Right ventricle myocardium superior (tissue), 1 donor: ENCODE results near the gene RTP2. TPM values are rescaled to one million over a fixed set of nuclear protein-coding genes. Genes with fewer than 3 reads are reported as not detected.

Source experiments
- ATAC-seq: fragments of 200-7000 bp; cut with Tn5 transposase; one replicate; pipeline ENCODE4 v1.9.1; 2020; ENCODE audit warnings: mild to moderate bottlenecking; ENCODE audit not compliant: poor library complexity
- DNase-seq: peaks from one replicate; pipeline ENCODE4 v3.0.0-alpha.2; 2020
- intact Hi-C: fragments of 100-400 bp; cut with DNase I; formaldehyde crosslinking; loops from one replicate; pipeline ENCODE4 v1.11.2; 2022
- total RNA-seq: library from RNA; stranded (reverse); fragmentation: NEBNext Ultra II Directional; extraction: Animal tissue kit (Norgen Biotek cat#: 25700); gene quantifications from one replicate; pipeline ENCODE4 v1.2.1, GENCODE V29; 2021
- donor health status: DM: no; HTN: yes; CAD: no; lungs with severe emphysema.

Gene RTP2
- total RNA-seq, 1 donor from 2014 or later = not detected

GRCh38 chr3:187740421-187741399 is 38.4 kb upstream of the RTP2 start:
- intact Hi-C loops = loop anchor here (2.0 to 10.0 kb wide), 8 partner anchors 244 to 1407 kb away; no protein-coding TSS in a partner anchor
- DNase-seq (peak; percentile 82), ATAC-seq (peak; percentile 14)

GRCh38 chr3:187739561-187740332 is 37.4 kb upstream of the RTP2 start:
- DNase-seq (peak; percentile 88), ATAC-seq (peak; percentile 18)
- intact Hi-C loops = loop anchor here (2.0 to 10.0 kb wide), 8 partner anchors 245 to 1408 kb away; no protein-coding TSS in a partner anchor

GRCh38 chr3:187739094-187739560 is 36.8 kb upstream of the RTP2 start:
- intact Hi-C loops = no loop called here
- ATAC-seq (peak; percentile 5), DNase-seq (peak; percentile 66)

GRCh38 chr3:187738331-187739093 is 36.2 kb upstream of the RTP2 start:
- DNase-seq (peak; percentile 89), ATAC-seq (peak; percentile 68)
- intact Hi-C loops = no loop called here

GRCh38 chr3:187738071-187738330 is 35.6 kb upstream of the RTP2 start:
- no peak for DNase-seq
- no peak for ATAC-seq
- intact Hi-C loops = no loop called here

- peak; percentile 88 for DNase-seq
- ATAC-seq = peak; percentile 40
Observed at GRCh38 chr3:187737368-187738070, 35.2 kb upstream of the RTP2 start.

GRCh38 chr3:187737006-187737367 is 34.6 kb upstream of the RTP2 start:
- no peak for ATAC-seq

More at GRCh38 chr3:187737368-187738070, 35.2 kb upstream of the RTP2 start:
- intact Hi-C loops = no loop called here

GRCh38 chr3:187736418-187736871 is 34.1 kb upstream of the RTP2 start:
- intact Hi-C loops = no loop called here
- DNase-seq (no peak), ATAC-seq (no peak)

More at GRCh38 chr3:187737006-187737367, 34.6 kb upstream of the RTP2 start:
- intact Hi-C loops = no loop called here
- no peak for DNase-seq

- intact Hi-C loops = no loop called here
- DNase-seq = peak; percentile 42
- ATAC-seq = no peak
Observed at GRCh38 chr3:187735837-187736236, 33.5 kb upstream of the RTP2 start.

- intact Hi-C loops = no loop called here
- DNase-seq = no peak
- ATAC-seq = no peak
Observed at GRCh38 chr3:187735383-187735782, 33.0 kb upstream of the RTP2 start.

- ATAC-seq (no peak), DNase-seq (no peak)
- intact Hi-C loops = no loop called here
Observed at GRCh38 chr3:187734841-187735240, 32.5 kb upstream of the RTP2 start.

- DNase-seq = no peak
- ATAC-seq = no peak
- intact Hi-C loops = no loop called here
Observed at GRCh38 chr3:187733371-187733770, 31.0 kb upstream of the RTP2 start.

- intact Hi-C loops = no loop called here
- DNase-seq = no peak
- ATAC-seq = no peak
Observed at GRCh38 chr3:187729598-187729997, 27.2 kb upstream of the RTP2 start.

GRCh38 chr3:187728940-187729583 is 26.7 kb upstream of the RTP2 start:
- intact Hi-C loops = no loop called here
- ATAC-seq (no peak), DNase-seq (no peak)

- no peak for DNase-seq
- intact Hi-C loops = no loop called here
- ATAC-seq = no peak
Observed at GRCh38 chr3:187728248-187728647, 25.9 kb upstream of the RTP2 start.

GRCh38 chr3:187726564-187726963 is 24.2 kb upstream of the RTP2 start:
- no peak for DNase-seq
- intact Hi-C loops = no loop called here
- no peak for ATAC-seq

- ATAC-seq (no peak), DNase-seq (no peak)
- intact Hi-C loops = no loop called here
Observed at GRCh38 chr3:187725653-187726370, 23.5 kb upstream of the RTP2 start.
